Stimulated activated CD8-positive, alpha-beta memory T cell treated with anti-CD3 and anti-CD28 coated beads, Interleukin-12 subunit alpha, Interleukin-12 subunit beta, amount 100 ng/mL, for 24 hours (primary cell): Measurements from ENCODE around the gene TMCO5A.

Source experiments
- DNase-seq: peaks from one replicate; pipeline ENCODE4 v3.0.0-alpha.2; 2020; ENCODE audit errors: extremely low read depth

TMCO5A gene

GRCh38 chr15:37973856-37974255 lies 39.4 kb downstream of the TMCO5A start:
- DNase-seq = no peak

DNA sequence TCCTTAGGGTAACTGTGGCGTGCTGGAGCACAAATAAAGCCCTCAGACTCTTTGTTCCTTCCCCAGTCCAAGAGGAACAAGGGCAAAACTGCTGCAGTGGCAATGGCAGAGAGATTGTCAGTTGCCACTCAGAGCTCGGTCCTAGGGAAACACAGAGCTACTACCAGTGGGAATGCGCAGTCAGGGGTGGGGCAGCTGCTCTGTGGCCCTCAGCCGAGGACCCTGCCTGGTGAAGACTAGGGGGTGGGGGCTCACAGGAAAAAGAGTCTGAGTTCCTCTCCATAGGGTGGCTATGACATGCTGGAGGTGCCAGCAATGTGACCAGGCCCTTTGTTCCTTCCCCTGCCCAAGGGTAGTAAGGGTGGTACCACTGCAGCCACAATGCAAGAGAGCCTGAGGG lies 43.8 kb downstream of the TMCO5A start:
- no peak for DNase-seq

- DNase-seq = no peak
Observed at GRCh38 chr15:37979671-37980409, 45.4 kb downstream of the TMCO5A start.

GRCh38 chr15:37981201-37981600 lies 46.8 kb downstream of the TMCO5A start:
- no peak for DNase-seq

DNA sequence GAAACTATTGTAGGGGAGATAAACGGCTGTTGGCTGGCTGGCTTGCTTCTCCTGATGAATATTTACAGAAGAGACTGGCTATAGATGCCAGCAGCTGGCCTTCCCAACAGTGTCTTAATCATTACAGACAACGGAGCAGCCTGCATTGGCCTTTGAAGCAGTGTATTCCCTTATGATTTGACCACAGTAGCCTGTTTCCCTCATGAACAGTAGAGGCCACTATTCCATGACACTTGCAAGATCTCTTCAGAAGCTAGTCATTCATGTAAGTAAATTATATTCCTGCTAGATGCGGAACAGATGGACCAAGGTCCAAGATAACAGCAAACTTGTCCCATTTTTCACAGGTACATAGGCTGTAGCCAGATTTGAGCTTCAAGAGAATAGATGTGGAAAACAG lies 47.3 kb downstream of the TMCO5A start:
- DNase-seq = no peak

- DNase-seq = no peak
Observed at GRCh38 chr15:37984368-37984767, 49.9 kb downstream of the TMCO5A start.

GRCh38 chr15:37995461-37996347 lies 61.3 kb downstream of the TMCO5A start:
- no peak for DNase-seq
